ENCODE measurements around the gene IL3RA.

The IL3RA gene

GRCh38 chrX:1388651-1389050, 52.1 kb downstream of the IL3RA start:
- TF ChIP-seq GATA3 (IDR thresholded peaks at IDR 0.05; ENCODE audit: low read depth, low read length) (no peak), GATA2 (IDR thresholded peaks at IDR 0.05; ENCODE audit: low read depth, low read length) (no peak)

GRCh38 chrX:1389181-1389992, 52.8 kb downstream of the IL3RA start:
- TF ChIP-seq GATA2 (IDR thresholded peaks at IDR 0.05; ENCODE audit: low read depth, low read length), result no peak
- TF ChIP-seq GATA3 (IDR thresholded peaks at IDR 0.05; ENCODE audit: low read depth, low read length), result no peak

GRCh38 chrX:1389993-1390285, 53.4 kb downstream of the IL3RA start:
- no peak for TF ChIP-seq GATA2 (IDR thresholded peaks at IDR 0.05; ENCODE audit: low read depth, low read length)
- TF ChIP-seq GATA3 (IDR thresholded peaks at IDR 0.05; ENCODE audit: low read depth, low read length), result no peak

GRCh38 chrX:1390621-1391369, 54.2 kb downstream of the IL3RA start:
- no peak for TF ChIP-seq GATA2 (IDR thresholded peaks at IDR 0.05; ENCODE audit: low read depth, low read length)
- TF ChIP-seq GATA3 (IDR thresholded peaks at IDR 0.05; ENCODE audit: low read depth, low read length), result no peak

- TF ChIP-seq GATA3 (IDR thresholded peaks at IDR 0.05; ENCODE audit: low read depth, low read length) (no peak), GATA2 (IDR thresholded peaks at IDR 0.05; ENCODE audit: low read depth, low read length) (no peak)
These were observed 54.8 kb downstream of the IL3RA start for GRCh38 chrX:1391370-1391706.

GRCh38 chrX:1391707-1392375, 55.3 kb downstream of the IL3RA start, which contains the start of gene SLC25A6:
SLC25A6 (minus strand) TSS chrX:1392113; CDS start chrX:1392009, 104 bp downstream.
- no peak; the same call in 1 of the 2 replicates for TF ChIP-seq GATA2 (IDR thresholded peaks at IDR 0.05; ENCODE audit: low read depth, low read length)

GRCh38 chrX:1392376-1393068, 55.9 kb downstream of the IL3RA start:
- TF ChIP-seq GATA2 (IDR thresholded peaks at IDR 0.05; ENCODE audit: low read depth, low read length) (no peak), GATA3 (IDR thresholded peaks at IDR 0.05; ENCODE audit: low read depth, low read length) (no peak)

- no peak for TF ChIP-seq GATA3 (IDR thresholded peaks at IDR 0.05; ENCODE audit: low read depth, low read length)
- no peak for TF ChIP-seq GATA2 (IDR thresholded peaks at IDR 0.05; ENCODE audit: low read depth, low read length)
These were observed 57.5 kb downstream of the IL3RA start for GRCh38 chrX:1393871-1394615.

GRCh38 chrX:1394731-1395501, 58.3 kb downstream of the IL3RA start:
- TF ChIP-seq GATA3 (IDR thresholded peaks at IDR 0.05; ENCODE audit: low read depth, low read length), result no peak
- TF ChIP-seq GATA2 (IDR thresholded peaks at IDR 0.05; ENCODE audit: low read depth, low read length), result no peak

- TF ChIP-seq GATA2 (IDR thresholded peaks at IDR 0.05; ENCODE audit: low read depth, low read length), result no peak
- no peak for TF ChIP-seq GATA3 (IDR thresholded peaks at IDR 0.05; ENCODE audit: low read depth, low read length)
These were observed 59.1 kb downstream of the IL3RA start for GRCh38 chrX:1395646-1396216.

GRCh38 chrX:1397001-1397400, 60.4 kb downstream of the IL3RA start:
- no peak for TF ChIP-seq GATA2 (IDR thresholded peaks at IDR 0.05; ENCODE audit: low read depth, low read length)
- TF ChIP-seq GATA3 (IDR thresholded peaks at IDR 0.05; ENCODE audit: low read depth, low read length), result no peak

GRCh38 chrX:1397441-1398270, 61.1 kb downstream of the IL3RA start:
- TF ChIP-seq GATA2 (IDR thresholded peaks at IDR 0.05; ENCODE audit: low read depth, low read length) (no peak), GATA3 (IDR thresholded peaks at IDR 0.05; ENCODE audit: low read depth, low read length) (no peak)
